ENCODE measurements around the gene GCM1. TPM values are rescaled to one million over a fixed set of nuclear protein-coding genes. Genes with fewer than 3 reads are reported as not detected.
A peak's percentile ranks its signal among the peaks of the same experiment; 100 is the strongest.

The GCM1 gene
- total RNA-seq, 3 donors from 2014 or later (not counting 1 experiment from before 2014, with no cell fraction given): 0.20 TPM; not detected in 2

DNA sequence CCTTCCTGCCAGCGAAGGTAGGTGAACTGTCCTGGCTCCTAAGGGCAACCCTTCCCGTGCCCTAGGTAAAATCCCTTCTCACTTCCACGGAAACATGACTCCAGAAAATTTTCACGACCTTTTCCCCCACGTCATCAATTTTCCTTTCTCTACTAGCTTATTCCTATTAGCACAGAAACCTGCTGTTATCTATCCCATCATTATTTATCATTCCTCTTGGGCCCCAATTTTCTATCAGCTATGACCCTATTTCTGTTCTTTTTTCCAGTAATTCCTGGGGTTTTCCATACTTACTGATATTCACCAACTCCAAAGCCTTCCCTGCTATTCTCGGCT is 23.8 kb upstream of the GCM1 start:
- Mint-ChIP-seq H3K27me3 (ENCODE audit: low read depth in 2 of 2) (peaks cover 0 to under 1% of the 10 kb centered on the region in 2 donors), H3K4me3 (no peak overlapping the region), H3K27ac (no peak overlapping the region), H3K4me1 (no peaks in the 10 kb centered on the region), H3K36me3 (no peaks in the 10 kb centered on the region), H3K9me3 (no peaks in the 10 kb centered on the region)
- Histone ChIP-seq H3K36me3 (ENCODE audit: control insufficient read depth, insufficient read depth, low read length) (no peaks in the 10 kb centered on the region), H3K27me3 (ENCODE audit: control insufficient read depth, insufficient read depth, low read length) (no peaks in the 10 kb centered on the region), H3K9me3 (ENCODE audit: control insufficient read depth, insufficient read depth, low read length) (no peaks in the 10 kb centered on the region), H3K4me3 (ENCODE audit: low read length) (no peak overlapping the region), H3K4me1 (ENCODE audit: control insufficient read depth, insufficient read depth, low read length) (no peaks in the 10 kb centered on the region), H3K27ac (ENCODE audit: low read length) (peak overlapping the region; percentile 34)
- DNase-seq (no peak), ATAC-seq (no peak)
- TF ChIP-seq, protein P1, sequence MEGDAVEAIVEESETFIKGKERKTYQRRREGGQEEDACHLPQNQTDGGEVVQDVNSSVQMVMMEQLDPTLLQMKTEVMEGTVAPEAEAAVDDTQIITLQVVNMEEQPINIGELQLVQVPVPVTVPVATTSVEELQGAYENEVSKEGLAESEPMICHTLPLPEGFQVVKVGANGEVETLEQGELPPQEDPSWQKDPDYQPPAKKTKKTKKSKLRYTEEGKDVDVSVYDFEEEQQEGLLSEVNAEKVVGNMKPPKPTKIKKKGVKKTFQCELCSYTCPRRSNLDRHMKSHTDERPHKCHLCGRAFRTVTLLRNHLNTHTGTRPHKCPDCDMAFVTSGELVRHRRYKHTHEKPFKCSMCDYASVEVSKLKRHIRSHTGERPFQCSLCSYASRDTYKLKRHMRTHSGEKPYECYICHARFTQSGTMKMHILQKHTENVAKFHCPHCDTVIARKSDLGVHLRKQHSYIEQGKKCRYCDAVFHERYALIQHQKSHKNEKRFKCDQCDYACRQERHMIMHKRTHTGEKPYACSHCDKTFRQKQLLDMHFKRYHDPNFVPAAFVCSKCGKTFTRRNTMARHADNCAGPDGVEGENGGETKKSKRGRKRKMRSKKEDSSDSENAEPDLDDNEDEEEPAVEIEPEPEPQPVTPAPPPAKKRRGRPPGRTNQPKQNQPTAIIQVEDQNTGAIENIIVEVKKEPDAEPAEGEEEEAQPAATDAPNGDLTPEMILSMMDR (IDR thresholded peaks at IDR 0.05): no peak
- WGBS (ENCODE audit: insufficient coverage): 79% methylated on average over 6 of the region's 6 CpGs
- intact Hi-C loops (cut with micrococcal nuclease): loop anchor here (1.0 to 5.0 kb wide), 6 partner anchors 120 to 555 kb away; no protein-coding TSS in a partner anchor

DNA sequence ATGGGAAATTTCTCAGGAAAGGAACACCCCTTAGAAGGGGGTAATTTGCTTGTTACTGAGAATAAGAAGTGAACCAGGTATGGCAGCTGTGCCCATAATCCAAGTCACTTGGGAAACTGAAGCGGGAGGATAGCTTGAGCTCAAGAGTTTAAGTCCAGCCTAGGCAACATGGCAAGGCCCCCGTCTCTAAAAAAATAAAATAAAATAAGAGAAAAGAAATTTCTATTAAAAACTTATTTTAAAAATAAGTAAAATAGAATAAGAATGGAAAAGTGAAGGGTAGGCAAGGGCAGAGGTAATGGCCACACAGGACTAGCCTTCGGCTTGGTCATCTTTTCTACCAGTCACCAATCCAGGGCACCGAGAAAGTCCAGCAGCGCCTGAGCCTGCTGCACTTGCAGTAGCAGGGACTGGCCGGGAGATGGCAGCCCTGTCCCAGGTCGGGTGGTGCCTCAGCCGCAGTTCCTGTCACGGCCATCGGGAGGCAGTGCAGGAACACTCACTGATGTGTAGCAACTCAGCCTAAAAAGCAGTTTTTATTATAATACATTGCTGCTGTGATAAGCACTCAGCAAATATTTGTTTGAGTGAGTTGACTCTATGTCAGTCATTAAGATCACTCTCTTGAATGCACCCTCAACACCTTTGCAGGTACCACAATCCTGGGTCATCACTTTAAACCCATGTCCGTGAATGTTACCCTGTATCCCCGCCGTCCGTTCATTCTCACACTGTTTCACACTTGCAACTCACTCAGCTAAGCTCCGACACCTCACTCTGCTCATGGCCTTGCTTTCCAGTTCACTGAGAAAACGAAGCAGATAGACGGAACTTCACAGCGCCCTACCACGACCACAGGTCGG is 23.2 kb upstream of the GCM1 start:
- ATAC-seq (peak; percentile 100), DNase-seq (peak; percentile 88 to 94)
- no peak overlapping the region for H3K4me3 Mint-ChIP-seq
- no peaks in the 10 kb centered on the region for H3K9me3 Mint-ChIP-seq
- no peaks in the 10 kb centered on the region for H3K36me3 ChIP-seq (ENCODE audit: control insufficient read depth, insufficient read depth, low read length)
- intact Hi-C loops (cut with micrococcal nuclease): loop anchor here (1.0 to 5.0 kb wide), 6 partner anchors 120 to 555 kb away; no protein-coding TSS in a partner anchor
- no peaks in the 10 kb centered on the region for H3K36me3 Mint-ChIP-seq
- TF ChIP-seq, protein P1 (IDR thresholded peaks at IDR 0.05): peak; percentile 100
- peaks cover 0 to 4% of the 10 kb centered on the region in 2 donors for H3K27me3 Mint-ChIP-seq (ENCODE audit: low read depth in 2 of 2)
- no peak overlapping the region for H3K27ac Mint-ChIP-seq
- no peaks in the 10 kb centered on the region for H3K27me3 ChIP-seq (ENCODE audit: control insufficient read depth, insufficient read depth, low read length)
- no peak overlapping the region for H3K4me3 ChIP-seq (ENCODE audit: low read length)
- 48% methylated on average over 19 of the region's 20 CpGs for WGBS (ENCODE audit: insufficient coverage)
- peak overlapping the region; percentile 34 for H3K27ac ChIP-seq (ENCODE audit: low read length)
- H3K9me3 ChIP-seq (ENCODE audit: control insufficient read depth, insufficient read depth, low read length): no peaks in the 10 kb centered on the region
- no peaks in the 10 kb centered on the region for H3K4me1 ChIP-seq (ENCODE audit: control insufficient read depth, insufficient read depth, low read length)
- no peaks in the 10 kb centered on the region for H3K4me1 Mint-ChIP-seq

DNA sequence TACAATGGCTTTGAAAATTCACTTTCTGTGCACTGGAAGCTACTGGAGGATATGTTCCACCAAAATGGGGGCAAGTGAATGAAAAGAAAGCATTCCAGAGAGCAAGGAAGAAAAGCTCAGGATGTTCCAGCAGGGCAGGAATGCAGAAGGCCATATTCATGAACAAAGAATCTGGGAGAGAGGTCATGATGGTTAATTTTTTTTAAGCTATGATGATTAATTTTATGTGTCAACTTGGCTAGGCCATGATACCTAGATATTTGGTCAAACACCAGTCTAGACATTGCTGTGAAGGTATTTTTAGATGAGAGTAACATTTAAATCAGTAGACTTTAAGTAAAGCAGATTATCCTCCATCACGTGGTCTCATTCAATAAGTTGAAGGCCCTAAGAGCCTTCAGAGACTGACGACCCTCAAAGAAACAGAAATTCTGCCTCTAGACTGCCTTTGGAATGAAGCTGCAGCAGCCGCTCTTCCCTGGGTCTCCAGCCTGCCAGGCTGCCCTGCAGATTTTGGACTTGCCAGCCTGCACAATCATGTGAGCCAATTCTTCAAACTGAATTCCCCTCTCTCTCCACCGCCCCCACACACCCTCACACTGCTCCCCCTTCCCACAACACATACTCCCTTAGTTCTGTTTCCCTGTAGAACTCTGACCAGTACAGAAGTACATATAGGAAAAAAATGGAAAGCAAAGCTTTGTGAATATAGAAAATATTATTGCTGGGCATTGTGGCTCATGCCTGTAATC is 20.1 kb upstream of the GCM1 start:
- 95% methylated on average over 4 of the region's 4 CpGs for WGBS (ENCODE audit: insufficient coverage)
- Histone ChIP-seq H3K4me1 (ENCODE audit: control insufficient read depth, insufficient read depth, low read length) (no peaks in the 10 kb centered on the region), H3K27me3 (ENCODE audit: control insufficient read depth, insufficient read depth, low read length) (no peaks in the 10 kb centered on the region), H3K36me3 (ENCODE audit: control insufficient read depth, insufficient read depth, low read length) (no peaks in the 10 kb centered on the region), H3K9me3 (ENCODE audit: control insufficient read depth, insufficient read depth, low read length) (no peaks in the 10 kb centered on the region), H3K4me3 (ENCODE audit: low read length) (no peak overlapping the region), H3K27ac (ENCODE audit: low read length) (no peak overlapping the region)
- peaks cover 0 to 8% of the 10 kb centered on the region in 2 donors for H3K27me3 Mint-ChIP-seq (ENCODE audit: low read depth in 2 of 2)
- no peak overlapping the region for H3K27ac Mint-ChIP-seq
- ATAC-seq: no peak
- H3K4me3 Mint-ChIP-seq: no peak overlapping the region
- no peaks in the 10 kb centered on the region for H3K4me1 Mint-ChIP-seq
- intact Hi-C loops (cut with micrococcal nuclease): no loop called here
- H3K9me3 Mint-ChIP-seq: no peaks in the 10 kb centered on the region
- no peaks in the 10 kb centered on the region for H3K36me3 Mint-ChIP-seq
- DNase-seq: no peak
- TF ChIP-seq, protein P1 (IDR thresholded peaks at IDR 0.05): no peak

All from natural killer cell (primary cell).